GM12872 (cell line): Measurements from ENCODE around the gene ARID3A.

Experiments
- TF ChIP-seq, protein P1 (sequence below): IDR thresholded peaks from 3 replicates; pipeline ENCODE4 v1.5.1; 2011; ENCODE audit warnings: low read depth, mild to moderate bottlenecking, low read length, moderate library complexity; ENCODE audit not compliant: insufficient read depth

Gene ARID3A

DNA sequence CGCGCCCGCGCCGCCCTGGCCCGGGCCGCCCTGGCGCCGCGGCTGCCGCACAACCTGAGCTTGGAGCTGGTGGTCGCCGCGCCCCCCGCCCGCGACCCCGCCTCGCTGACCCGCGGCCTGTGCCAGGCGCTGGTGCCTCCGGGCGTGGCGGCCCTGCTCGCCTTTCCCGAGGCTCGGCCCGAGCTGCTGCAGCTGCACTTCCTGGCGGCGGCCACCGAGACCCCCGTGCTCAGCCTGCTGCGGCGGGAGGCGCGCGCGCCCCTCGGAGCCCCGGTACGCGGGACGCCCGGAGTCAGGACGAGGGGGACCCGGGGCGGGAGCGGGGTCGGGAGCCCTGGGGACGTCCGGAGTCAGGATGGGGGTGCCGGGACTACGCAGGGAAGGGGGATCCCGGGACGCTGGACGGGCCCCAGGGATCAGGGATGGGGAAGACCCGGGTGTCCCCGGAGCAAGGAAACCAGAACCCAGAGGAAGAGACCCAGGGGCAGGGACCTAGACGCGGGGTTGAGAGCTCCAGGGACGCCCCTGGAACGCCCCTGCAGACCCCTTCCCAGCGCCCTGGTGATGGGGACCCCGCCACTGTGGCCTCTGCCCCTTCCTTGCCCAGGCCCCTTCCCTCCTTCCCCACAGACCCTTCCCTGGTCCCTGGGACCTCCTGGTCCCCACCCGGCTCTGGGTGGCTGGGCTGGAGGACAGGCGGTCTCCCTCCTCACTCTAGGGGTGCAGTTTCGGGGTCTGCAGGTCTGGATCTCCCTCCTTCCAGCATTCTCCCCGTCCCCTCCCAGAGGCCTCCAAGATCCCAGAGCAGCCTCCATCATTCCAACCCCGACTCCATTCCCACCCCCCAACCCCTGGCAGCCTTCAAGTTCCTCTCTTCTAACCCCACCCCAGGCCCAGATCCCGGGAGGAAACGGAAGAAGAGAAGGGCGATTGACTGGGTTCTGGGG, 75.0 kb downstream of the ARID3A start:
- TF ChIP-seq, protein P1, sequence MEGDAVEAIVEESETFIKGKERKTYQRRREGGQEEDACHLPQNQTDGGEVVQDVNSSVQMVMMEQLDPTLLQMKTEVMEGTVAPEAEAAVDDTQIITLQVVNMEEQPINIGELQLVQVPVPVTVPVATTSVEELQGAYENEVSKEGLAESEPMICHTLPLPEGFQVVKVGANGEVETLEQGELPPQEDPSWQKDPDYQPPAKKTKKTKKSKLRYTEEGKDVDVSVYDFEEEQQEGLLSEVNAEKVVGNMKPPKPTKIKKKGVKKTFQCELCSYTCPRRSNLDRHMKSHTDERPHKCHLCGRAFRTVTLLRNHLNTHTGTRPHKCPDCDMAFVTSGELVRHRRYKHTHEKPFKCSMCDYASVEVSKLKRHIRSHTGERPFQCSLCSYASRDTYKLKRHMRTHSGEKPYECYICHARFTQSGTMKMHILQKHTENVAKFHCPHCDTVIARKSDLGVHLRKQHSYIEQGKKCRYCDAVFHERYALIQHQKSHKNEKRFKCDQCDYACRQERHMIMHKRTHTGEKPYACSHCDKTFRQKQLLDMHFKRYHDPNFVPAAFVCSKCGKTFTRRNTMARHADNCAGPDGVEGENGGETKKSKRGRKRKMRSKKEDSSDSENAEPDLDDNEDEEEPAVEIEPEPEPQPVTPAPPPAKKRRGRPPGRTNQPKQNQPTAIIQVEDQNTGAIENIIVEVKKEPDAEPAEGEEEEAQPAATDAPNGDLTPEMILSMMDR: no peak

DNA sequence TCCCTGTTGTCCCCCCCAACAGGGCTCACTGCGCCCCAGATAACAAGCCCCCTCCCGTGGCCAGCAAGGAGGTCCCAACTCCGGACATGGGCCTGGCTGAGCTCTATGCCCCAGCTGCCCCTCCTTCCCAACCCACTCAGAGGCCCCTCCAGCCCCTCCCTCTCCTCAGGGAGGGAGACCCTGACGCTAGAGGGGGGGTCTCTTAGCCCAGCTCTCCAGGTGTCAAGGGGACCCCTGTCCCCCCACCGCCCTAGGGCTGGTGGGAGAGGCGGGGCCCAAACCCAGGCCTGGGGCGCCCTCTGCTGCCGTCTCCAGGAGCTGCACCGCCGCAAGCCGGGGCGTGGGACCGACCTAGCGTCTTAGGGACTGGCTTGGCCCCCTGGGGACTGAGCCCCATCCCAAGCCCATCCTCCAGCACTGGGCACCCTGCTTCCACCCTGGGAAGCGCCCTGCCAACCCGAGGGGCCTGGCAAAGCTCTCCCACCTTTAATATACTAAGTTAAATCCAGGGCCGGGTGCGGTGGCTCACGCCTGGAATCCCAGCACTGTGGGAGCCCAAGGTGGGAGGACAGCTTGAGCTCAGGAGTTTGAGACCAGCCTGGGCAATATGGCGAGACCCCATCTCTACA, 75.8 kb downstream of the ARID3A start:
- TF ChIP-seq, protein P1: peak; percentile 90

DNA sequence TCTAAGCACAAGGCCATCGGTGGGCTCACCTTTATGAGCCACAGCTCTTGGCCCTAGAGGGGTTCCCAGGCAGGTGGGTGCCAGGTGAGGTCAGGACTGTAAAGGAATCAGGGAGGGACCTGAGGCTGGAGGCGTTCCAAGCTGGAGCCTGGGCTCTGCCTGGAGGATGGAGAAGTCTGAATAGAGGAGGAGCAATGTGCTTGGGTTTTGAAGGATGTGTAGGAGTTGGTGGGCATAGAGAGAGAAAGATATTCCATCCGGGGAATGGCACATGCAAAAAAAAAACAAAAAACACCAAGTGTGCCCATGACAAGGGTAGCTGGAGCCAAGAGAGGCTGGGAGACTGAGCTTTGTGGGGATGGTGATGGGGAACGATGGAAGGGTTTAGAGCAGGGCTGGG, 76.8 kb downstream of the ARID3A start:
- TF ChIP-seq, protein P1: no peak

DNA sequence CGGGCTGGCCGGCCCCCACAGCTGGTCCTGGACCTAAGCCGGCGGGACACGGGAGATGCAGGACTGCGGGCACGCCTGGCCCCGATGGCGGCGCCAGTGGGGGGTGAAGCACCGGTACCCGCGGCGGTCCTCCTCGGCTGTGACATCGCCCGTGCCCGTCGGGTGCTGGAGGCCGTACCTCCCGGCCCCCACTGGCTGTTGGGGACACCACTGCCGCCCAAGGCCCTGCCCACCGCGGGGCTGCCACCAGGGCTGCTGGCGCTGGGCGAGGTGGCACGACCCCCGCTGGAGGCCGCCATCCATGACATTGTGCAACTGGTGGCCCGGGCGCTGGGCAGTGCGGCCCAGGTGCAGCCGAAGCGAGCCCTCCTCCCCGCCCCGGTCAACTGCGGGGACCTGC, 77.4 kb downstream of the ARID3A start:
- TF ChIP-seq, protein P1: no peak

DNA sequence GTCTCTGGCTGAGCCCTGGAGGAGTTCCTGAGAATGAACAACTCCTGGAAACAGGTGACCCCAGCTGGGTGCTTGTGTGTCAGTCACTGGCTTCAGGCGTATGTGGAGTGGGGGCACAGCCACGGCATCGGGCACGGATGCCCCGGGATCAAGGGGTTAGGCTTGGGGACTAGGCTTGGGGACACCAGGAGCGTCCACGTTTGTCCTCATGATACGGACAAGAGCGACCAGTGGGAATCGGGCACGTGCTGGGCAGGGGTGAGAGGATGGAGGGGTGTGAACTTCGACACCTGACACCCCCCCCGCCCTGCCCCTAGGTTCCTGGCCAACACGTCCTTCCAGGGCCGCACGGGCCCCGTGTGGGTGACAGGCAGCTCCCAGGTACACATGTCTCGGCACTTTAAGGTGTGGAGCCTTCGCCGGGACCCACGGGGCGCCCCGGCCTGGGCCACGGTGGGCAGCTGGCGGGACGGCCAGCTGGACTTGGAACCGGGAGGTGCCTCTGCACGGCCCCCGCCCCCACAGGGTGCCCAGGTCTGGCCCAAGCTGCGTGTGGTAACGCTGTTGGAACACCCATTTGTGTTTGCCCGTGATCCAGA, 78.5 kb downstream of the ARID3A start:
- TF ChIP-seq, protein P1: no peak

DNA sequence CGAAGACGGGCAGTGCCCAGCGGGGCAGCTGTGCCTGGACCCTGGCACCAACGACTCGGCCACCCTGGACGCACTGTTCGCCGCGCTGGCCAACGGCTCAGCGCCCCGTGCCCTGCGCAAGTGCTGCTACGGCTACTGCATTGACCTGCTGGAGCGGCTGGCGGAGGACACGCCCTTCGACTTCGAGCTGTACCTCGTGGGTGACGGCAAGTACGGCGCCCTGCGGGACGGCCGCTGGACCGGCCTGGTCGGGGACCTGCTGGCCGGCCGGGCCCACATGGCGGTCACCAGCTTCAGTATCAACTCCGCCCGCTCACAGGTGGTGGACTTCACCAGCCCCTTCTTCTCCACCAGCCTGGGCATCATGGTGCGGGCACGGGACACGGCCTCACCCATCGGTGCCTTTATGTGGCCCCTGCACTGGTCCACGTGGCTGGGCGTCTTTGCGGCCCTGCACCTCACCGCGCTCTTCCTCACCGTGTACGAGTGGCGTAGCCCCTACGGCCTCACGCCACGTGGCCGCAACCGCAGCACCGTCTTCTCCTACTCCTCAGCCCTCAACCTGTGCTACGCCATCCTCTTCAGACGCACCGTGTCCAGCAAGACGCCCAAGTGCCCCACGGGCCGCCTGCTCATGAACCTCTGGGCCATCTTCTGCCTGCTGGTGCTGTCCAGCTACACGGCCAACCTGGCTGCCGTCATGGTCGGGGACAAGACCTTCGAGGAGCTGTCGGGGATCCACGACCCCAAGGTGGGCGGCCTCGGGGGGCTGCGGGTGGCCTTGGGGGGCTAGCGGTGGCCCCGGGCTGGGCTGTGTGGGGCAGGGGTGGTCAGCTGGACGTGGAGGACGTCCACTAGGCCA, 79.2 kb downstream of the ARID3A start:
- TF ChIP-seq, protein P1: no peak
